IPS DF 4.7 (cell line): Measurements from ENCODE around the gene DUSP22.

Experiments used
- DNase-seq: peaks from one replicate; pipeline ENCODE4 v3.0.0-alpha.2; 2013; ENCODE audit warnings: low spot score; ENCODE audit errors: extremely low read depth

Gene DUSP22

DNA sequence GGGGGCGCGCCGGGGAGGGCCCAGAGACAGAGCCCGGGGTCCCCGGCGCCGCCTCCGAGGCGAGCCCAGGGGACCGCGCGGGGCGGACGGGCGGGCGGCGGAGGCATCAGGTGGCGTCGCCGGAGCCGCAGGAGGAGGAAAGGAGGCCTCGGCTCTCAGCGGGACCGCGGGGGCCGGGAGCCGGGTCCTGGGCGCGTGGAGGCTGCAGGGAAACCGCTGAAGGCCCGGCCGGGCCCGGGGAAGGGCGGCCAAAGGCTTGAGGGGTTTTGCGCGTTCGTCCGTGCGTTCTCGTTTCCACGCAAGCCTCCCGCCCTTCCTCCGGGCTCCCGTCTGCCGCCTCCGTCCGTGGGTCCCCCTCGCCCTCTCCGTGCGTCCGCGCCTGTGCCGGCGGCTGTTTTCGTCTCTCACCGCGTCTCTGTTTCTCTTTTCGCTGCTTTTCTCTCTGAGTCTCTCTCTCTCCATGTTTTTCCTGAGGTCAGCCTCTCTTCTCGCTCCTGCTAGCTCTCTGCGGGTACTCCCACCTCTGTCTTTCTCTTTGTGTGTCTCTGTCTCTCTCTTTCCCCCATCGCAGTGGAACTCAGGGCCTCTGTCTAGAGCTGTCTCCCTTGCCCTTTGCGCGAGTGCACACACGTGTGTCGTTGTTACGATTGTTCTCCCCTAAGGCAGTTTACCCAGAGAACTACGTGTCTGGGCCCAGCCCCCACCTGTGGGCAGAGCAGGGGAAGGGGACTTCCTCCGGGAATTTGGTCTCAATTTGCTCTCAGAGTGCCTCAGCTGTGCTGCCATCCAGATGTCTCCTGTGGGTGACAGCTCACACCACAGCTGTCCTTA, 101.3 kb downstream of the DUSP22 start:
- no peak for DNase-seq

DNA sequence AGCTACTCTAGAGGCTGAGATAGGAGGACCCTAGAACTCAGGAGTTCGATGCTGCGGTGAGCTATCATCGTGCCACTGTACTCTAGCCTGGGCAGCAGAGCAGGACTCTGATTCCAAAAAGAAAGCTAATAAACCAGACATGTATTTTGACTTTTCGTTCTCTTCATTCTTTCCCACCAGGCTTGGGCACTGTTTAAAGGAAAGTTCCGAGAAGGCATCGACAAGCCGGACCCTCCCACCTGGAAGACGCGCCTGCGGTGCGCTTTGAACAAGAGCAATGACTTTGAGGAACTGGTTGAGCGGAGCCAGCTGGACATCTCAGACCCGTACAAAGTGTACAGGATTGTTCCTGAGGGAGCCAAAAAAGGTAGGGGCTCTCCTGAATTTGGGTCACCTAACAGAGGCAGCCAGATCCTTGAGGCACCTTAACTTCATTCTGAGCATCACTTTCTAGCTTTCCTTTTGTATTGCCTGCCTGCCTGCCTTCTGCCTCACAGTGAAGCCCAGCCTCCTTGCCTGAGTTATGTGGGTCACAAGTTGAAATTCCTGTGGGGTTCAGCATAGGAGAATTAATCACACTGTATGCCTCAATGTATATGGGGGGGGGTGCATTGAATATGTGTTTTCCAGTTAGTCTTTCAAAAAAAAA, 102.5 kb downstream of the DUSP22 start:
- no peak for DNase-seq

DNA sequence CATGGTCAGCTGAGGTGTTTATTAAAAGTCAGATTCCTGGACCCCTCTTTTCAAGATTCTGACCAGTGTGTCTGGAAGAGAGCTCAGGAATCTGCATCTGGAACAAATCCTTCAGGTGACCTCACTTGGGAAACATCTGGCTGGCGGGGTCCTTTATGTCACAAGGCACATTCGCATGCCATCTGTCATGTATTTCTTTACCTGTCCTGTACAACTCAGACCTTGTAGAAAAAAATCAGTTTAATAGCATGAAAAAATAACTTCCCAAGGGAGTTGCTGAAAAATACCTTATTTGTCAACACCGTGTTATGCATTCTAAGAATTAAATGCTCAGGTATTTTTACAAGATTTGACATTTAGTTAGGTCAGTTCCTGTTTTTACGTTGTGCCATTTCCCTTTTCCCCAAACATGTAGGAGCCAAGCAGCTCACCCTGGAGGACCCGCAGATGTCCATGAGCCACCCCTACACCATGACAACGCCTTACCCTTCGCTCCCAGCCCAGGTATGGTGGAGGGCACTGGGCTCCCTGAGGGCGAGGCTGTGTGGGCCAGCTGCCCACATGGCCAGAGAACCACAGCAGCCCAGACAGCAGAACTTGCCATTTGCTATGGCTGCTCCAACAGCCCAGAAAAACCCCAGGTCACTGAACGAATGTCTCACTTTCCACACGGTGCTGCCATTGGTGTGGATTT, 103.3 kb downstream of the DUSP22 start:
- DNase-seq: no peak

- no peak for DNase-seq
Observed at GRCh38 chr6:396126-396520, 103.8 kb downstream of the DUSP22 start.

- DNase-seq: no peak
Observed at GRCh38 chr6:397056-397455, 104.8 kb downstream of the DUSP22 start.

DNA sequence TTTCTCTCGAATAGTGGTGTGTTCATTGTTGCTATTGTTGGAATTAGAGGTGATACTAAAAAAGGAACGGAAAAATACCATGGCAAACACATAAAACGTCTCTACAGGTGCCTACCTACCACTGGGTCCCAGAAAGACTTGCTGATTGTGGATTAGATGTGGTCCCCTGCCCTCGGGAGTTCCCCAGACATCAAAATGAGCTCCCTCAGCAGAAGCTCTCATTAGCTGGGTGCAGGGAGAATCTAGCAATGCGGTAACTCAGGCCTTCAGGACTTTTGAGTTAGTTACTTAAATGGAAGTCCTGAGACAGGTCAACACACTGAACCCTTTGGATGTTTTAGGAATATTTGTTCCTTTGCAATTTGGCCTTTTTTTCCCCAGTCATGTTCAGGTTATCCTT, 105.3 kb downstream of the DUSP22 start:
- DNase-seq: no peak

GRCh38 chr6:398065-398464, 105.8 kb downstream of the DUSP22 start:
- DNase-seq: no peak

DNA sequence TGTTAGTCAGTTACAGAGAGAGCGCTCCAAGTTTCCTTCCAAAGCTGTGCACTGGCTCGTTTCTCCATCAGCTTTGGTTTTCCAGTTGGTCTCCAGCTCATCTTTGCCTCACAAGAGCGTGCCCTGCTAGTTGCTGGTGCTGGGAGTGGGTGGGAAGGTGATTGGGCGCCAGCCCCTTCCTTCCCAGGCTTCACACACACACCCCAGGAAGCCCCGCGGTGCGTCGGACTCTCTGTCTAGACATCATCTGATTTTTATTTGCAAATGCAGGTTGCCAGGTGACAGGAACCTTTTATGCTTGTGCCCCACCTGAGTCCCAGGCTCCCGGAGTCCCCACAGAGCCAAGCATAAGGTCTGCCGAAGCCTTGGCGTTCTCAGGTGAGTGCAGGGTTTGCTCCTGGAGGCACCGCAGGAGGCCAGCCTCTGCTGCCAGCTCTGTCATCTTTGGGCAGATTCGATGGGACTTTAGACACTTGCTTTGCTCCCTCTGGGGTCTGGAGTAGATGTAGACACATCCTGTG, 106.3 kb downstream of the DUSP22 start:
- no peak for DNase-seq

- DNase-seq: no peak
Observed at GRCh38 chr6:399785-400534, 107.7 kb downstream of the DUSP22 start.

DNA sequence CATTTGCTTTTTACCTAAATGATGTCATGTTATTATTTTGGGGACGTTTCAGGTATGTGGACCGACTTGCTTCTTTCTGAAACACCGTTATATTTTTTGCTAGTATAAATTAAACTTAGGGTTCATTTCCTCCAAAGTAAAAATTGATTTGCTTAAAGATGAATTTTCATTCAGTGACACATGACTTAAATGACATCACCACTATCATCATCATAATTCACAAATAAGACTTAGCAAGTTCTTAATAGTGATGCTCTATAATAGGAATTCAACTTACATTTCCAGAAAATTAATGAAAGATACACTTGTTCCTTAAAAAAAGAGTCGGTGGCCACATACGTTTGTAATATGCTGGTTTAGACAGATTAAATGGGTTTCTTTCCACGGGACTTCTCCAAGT, 108.5 kb downstream of the DUSP22 start:
- DNase-seq: no peak
